Gastrocnemius medialis (tissue), 4 donors: ENCODE measurements around the gene CEACAM1.

ENCODE experiments used
- CTCF ChIP-seq, 5 experiments: fragments of 450-650 bp in 3 of 5; fragments of 200-600 bp in 2 of 5; sonication (generic) in 2 of 5; IDR thresholded peaks in 4 of 5; conservative IDR thresholded peaks in 1 of 5; 1 replicate in 4 of 5; 2 replicates in 1 of 5; pipeline ENCODE4 v1.5.1; 2016 to 2019; ENCODE audit warnings: antibody characterized with exemption in 5 of 5, mild to moderate bottlenecking in 3 of 5, moderate library complexity in 3 of 5
- POLR2A ChIP-seq, 2 donors: fragments of 450-650 bp; IDR thresholded peaks; one replicate each; pipeline ENCODE4 v1.6.1; 2017; ENCODE audit warnings: antibody characterized with exemption in 2 of 2, mild to moderate bottlenecking in 2 of 2, moderate library complexity in 2 of 2

- no peak for TF ChIP-seq CTCF (IDR thresholded peaks at IDR 0.05 in 4 of 5, conservative IDR thresholded peaks at IDR 0.05 in 1 of 5)
- no peak for TF ChIP-seq POLR2A (IDR thresholded peaks at IDR 0.05)
Observed at GRCh38 chr19:42528354-42529247, at the start of gene CEACAM1.
